ENCODE results near the gene SIX1. TPM values are rescaled to one million over a fixed set of nuclear protein-coding genes. Genes with fewer than 3 reads are reported as not detected.

The SIX1 gene
- total RNA-seq, 1 experiment from 2014 or later, result 2.5 TPM

DNA sequence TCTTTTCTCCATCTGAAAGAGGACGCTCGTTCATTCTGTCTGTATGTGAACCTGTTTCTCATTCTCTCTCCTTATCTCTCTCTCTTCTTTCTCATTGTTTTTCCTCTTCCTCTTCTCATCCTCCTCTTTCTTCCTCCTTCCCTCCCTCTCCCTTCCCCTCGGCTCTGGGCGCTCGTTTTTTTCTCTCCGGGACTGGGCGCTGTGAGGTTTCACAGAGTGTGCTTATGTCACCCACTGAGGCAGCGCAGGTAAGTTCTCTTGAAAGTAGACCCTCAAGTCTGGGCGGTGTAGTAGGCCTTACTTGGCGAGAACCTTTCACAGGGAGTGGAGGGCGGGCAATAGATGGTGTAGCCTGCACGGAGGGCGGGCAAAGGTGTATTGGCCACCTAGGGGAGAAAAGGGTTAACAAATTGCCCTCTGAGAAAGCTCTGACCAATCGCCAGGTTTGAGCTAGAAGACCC lies 4.5 kb upstream of the SIX1 start:
- Histone ChIP-seq H3K9me3 (ENCODE audit: control insufficient read depth in 1 of 2, insufficient read depth in 1 of 2, low read depth in 1 of 2, low read length in 2 of 2) (no peaks in the 10 kb centered on the region), H3K4me2 (ENCODE audit: low read length) (no peak overlapping the region), H4K20me1 (ENCODE audit: insufficient read depth) (no peaks in the 10 kb centered on the region), H3K27me3 (ENCODE audit: insufficient read depth, low read length) (peaks cover 16% of the 10 kb centered on the region; the same call in 1 of the 2 replicates), H3K36me3 (ENCODE audit: control insufficient read depth in 1 of 2, insufficient read depth in 2 of 2, low read length in 2 of 2) (no peaks in the 10 kb centered on the region), H3K9ac (ENCODE audit: low read length) (no peak overlapping the region), H3K27ac (ENCODE audit: low read depth, low read length) (no peak overlapping the region), H3K9me2 (ENCODE audit: insufficient read depth) (no peaks in the 10 kb centered on the region), H3K4me1 (ENCODE audit: control insufficient read depth in 1 of 2, insufficient read depth in 2 of 2, low read length in 2 of 2) (peaks cover 0 to 12% of the 10 kb centered on the region in 2 experiments; a peak in 1 of 4 replicates), H3K79me2 (ENCODE audit: insufficient read depth, low read length) (no peaks in the 10 kb centered on the region), H2AFZ (ENCODE audit: low read depth, low read length, poor library complexity, severe bottlenecking) (no peak overlapping the region), H3K4me3 (replicated peaks in 1 of 2; ENCODE audit: low read depth in 1 of 2, low read length in 2 of 2) (no peak overlapping the region)
- intact Hi-C loops (cut with micrococcal nuclease), result no loop called here
- TF ChIP-seq ZFX (IDR thresholded peaks at IDR 0.05) (no peak), EZH2phosphoT487 (IDR thresholded peaks at IDR 0.05; ENCODE audit: borderline replicate concordance) (no peak), CEBPB (IDR thresholded peaks at IDR 0.05; ENCODE audit: low read depth) (no peak), SP1 (IDR thresholded peaks at IDR 0.05; ENCODE audit: low read depth) (no peak), RAD21 (IDR thresholded peaks at IDR 0.05; ENCODE audit: low read depth) (no peak), EGR1 (IDR thresholded peaks at IDR 0.05; ENCODE audit: low read depth) (no peak), JUND (IDR thresholded peaks at IDR 0.05) (no peak), ELF1 (IDR thresholded peaks at IDR 0.05; ENCODE audit: borderline replicate concordance, low read depth) (no peak), FOSL1 (IDR thresholded peaks at IDR 0.05; ENCODE audit: low read depth) (no peak), MAX (IDR thresholded peaks at IDR 0.05) (no peak), EZH2 (IDR thresholded peaks at IDR 0.05) (no peak), TCF7L2 (IDR thresholded peaks at IDR 0.05; ENCODE audit: borderline replicate concordance, extremely low read depth, insufficient read depth, insufficient read length) (no peak), YY1 (IDR thresholded peaks at IDR 0.05; ENCODE audit: extremely low read depth, insufficient replicate concordance, low read depth, low read length) (no peak), REST (IDR thresholded peaks at IDR 0.05; ENCODE audit: low read depth) (no peak)
- TF ChIP-seq, protein P1, sequence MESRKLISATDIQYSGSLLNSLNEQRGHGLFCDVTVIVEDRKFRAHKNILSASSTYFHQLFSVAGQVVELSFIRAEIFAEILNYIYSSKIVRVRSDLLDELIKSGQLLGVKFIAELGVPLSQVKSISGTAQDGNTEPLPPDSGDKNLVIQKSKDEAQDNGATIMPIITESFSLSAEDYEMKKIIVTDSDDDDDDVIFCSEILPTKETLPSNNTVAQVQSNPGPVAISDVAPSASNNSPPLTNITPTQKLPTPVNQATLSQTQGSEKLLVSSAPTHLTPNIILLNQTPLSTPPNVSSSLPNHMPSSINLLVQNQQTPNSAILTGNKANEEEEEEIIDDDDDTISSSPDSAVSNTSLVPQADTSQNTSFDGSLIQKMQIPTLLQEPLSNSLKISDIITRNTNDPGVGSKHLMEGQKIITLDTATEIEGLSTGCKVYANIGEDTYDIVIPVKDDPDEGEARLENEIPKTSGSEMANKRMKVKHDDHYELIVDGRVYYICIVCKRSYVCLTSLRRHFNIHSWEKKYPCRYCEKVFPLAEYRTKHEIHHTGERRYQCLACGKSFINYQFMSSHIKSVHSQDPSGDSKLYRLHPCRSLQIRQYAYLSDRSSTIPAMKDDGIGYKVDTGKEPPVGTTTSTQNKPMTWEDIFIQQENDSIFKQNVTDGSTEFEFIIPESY (IDR thresholded peaks at IDR 0.05; ENCODE audit: extremely low read depth, insufficient replicate concordance, low read length), result no peak
- BruUV-seq (replicated peaks), result no TSS peak
- CTCF ChIA-PET, result no interaction called here
- RAD21 ChIA-PET (ENCODE audit: low non-redundant PET in 1 of 2, low total read pairs in 2 of 2, uncharacterized antibody in 2 of 2, unreplicated experiment in 2 of 2), result no interaction called here
- POLR2A ChIA-PET, result no interaction called here
- ATAC-seq (no peak), DNase-seq (ENCODE audit: low read depth, low spot score) (no peak)
